Measurements from ENCODE around the gene ADGRG2.

- TF ChIP-seq USF1 (CRISPR knock-in tag; IDR thresholded peaks at IDR 0.05), result no peak
- TF ChIP-seq CTCF (IDR thresholded peaks at IDR 0.05), result no peak
- no peak for TF ChIP-seq ATF3 (CRISPR knock-in tag; conservative IDR thresholded peaks at IDR 0.05)
- TF ChIP-seq NR1H2 (CRISPR knock-in tag; IDR thresholded peaks at IDR 0.05), result no peak
- no peak for TF ChIP-seq TP53 (CRISPR knock-in tag; IDR thresholded peaks at IDR 0.05)
- TF ChIP-seq NFYB (CRISPR knock-in tag; conservative IDR thresholded peaks at IDR 0.05; ENCODE audit: low read depth), result no peak
- TF ChIP-seq MAX (CRISPR knock-in tag; IDR thresholded peaks at IDR 0.05), result no peak
- no peak for TF ChIP-seq FOXP1 (CRISPR knock-in tag; IDR thresholded peaks at IDR 0.05; ENCODE audit: borderline replicate concordance)
- TF ChIP-seq GABPB1 (CRISPR knock-in tag; IDR thresholded peaks at IDR 0.05), result no peak
- no peak for TF ChIP-seq SP1 (CRISPR knock-in tag; conservative IDR thresholded peaks at IDR 0.05)
Observed at GRCh38 chrX:19024366-19024765, 97.9 kb downstream of the ADGRG2 start.

All from WTC11 (cell line).